ENCODE data around the gene CDR2.
"Not testable (repeated sequence)": the region's sequence is repeated elsewhere in the genome, so short reads cannot be mapped to it uniquely, and the experiment has no call there.

The CDR2 gene

DNA sequence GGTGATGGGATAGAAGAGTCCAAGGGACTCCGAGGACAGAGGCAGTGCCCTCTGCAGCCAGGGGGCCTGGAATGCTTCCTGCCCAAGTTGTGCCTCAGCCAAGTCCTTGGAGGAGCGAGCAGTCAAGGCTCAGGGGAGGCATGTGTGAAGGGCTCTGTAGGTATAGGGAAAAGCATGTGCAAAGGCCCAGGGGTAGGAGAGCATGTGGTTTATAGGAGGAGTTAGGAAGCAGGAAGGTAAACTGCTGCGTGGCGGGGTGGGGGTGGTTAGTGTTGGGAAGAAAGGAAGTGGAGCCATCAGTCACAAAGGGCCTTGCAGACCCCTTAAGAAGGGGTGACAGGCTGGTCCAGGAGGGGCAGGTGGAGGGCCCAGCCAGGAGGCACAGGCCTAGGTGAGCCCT lies 70.0 kb downstream of the CDR2 start:
- DNase-seq (ENCODE audit: low spot score), result no peak

DNA sequence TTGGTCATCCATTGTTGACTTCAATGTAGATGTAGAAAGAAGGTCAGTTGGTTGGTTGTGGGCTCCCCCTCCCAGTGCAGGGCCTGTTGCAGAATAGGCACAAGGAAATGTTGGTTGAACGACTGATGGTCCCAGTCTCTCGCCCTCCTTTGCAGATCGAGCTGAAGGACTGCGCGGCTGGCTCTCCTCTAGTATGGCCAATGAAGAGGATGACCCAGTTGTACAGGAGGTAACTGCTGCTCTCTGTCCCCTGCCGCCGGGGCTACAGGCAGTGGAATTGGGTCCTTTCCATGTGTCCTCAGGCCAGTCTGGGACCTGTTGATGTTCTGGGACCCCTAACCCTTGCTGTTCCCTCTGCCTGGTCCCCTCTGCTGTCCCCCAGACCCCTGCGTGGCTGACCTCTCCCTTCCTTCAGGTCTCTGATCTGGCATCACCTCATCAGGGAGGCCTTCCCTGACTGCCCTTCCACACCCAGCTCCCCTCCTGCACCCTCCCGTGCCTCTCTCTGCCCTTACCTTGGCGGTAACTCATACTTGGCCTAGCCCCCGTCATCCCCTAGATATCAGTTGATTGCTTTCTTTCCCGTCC lies 71.5 kb downstream of the CDR2 start:
- DNase-seq (ENCODE audit: low spot score), result no peak

DNA sequence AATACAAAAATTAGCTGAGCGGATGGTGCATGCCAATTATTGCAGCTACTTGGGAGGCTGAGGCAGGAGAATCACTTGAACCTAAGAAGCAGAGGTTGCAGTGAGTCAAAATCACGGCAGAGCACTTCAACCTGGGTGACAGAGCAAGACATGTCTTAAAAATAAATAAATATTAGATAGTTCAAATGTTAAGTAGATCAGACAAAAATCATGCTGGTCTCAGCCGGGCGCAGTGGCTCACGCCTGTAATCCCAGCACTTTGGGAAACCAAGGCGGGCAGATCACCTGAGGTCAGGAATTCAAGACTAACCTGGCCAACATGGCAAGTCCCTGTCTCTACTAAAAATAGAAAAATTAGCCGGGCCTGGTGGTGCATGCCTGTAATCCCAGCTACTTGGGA lies 73.0 kb downstream of the CDR2 start:
- DNase-seq (ENCODE audit: low spot score), result not testable (repeated sequence)

DNA sequence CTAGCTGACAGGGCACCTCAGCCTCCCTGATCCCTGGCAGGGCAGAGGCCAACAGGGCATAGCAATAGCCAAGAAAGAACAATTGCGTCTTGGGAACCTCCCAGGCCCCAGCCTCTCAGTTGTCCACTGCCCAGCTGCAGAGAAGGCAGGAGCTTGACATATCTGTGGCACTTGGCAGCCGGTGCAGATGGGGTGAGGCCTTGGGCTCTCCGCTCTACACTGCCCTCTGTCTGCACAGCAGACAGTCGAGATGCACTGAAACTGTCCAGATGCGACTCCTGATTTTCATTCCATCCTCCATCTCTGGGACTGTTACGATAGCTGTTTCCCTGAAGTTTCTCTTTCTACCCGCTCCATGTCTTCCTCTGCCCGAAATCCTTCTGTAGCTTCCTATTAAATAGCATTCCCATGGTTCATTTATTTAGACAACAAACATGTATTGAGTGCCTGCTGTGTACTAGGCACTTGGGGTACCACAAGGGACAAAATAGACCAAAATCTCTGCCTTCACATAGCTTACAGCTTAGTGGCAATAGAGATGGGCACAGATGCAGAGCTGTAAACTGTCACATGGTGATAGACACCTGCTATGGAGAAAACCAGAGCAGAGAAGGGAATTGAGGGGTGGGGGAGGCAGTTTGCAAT lies 73.9 kb downstream of the CDR2 start:
- DNase-seq (ENCODE audit: low spot score), result peak; percentile 84

DNA sequence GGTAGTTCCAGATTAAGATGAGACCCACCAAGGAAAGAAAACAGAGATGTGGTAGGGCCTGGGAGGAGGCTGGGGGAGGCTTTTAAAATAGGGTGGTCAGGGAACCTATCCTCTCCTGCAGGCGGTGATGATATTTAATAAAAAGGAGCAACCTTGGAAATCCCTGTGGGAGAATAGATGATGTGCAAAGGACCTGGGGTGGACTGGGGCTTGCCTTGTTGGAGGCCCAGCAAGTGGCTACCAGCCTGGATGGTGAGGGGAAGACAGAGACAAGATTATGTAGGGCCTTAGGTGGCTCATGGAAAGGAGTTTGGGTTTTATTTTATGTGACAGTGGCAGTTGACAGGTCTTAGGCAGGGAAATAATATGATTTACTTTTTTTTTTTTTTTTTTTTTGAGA lies 75.4 kb downstream of the CDR2 start:
- DNase-seq (ENCODE audit: low spot score), result no peak

DNA sequence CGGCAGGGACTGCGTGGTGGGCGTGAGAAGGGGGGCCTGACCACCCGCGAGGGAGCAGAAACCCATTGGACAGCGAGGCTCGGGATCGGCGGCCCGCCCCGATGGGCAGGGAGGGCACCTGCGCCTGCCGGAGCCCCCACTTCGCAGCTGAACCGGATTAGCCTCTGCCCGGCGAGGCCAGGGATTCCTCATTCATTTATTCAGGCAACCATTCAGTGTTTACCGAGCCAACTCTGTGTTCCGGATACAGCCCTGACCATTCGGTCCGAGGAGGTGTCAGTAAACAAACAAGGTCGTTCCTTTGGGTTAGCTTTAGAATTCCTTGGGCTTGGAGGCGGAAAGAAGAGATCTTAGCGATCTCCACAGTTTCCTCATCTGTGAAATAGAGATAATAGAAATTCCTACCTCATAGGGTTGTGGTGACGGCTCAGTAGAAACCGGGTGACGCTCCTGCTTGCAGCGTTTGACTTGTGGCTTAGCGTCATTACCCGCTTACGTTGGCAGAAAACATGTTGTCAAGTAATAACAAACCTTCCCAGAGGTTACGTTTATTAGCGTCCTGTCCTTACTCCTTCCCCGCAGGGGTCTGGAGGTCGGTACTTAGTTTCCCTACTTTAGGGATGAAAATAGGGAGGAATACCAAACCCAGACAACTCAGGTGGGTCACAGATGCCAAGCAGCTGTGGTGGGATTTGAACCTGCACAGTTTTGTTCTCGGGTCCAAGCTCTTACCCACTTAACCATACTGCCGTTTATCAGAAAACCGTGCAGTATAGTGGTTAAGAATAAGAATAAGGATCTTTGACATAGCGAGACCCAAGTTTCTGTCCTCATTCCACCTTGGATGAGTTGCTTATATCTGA lies 76.3 kb downstream of the CDR2 start:
- DNase-seq (ENCODE audit: low spot score), result peak; percentile 74

DNA sequence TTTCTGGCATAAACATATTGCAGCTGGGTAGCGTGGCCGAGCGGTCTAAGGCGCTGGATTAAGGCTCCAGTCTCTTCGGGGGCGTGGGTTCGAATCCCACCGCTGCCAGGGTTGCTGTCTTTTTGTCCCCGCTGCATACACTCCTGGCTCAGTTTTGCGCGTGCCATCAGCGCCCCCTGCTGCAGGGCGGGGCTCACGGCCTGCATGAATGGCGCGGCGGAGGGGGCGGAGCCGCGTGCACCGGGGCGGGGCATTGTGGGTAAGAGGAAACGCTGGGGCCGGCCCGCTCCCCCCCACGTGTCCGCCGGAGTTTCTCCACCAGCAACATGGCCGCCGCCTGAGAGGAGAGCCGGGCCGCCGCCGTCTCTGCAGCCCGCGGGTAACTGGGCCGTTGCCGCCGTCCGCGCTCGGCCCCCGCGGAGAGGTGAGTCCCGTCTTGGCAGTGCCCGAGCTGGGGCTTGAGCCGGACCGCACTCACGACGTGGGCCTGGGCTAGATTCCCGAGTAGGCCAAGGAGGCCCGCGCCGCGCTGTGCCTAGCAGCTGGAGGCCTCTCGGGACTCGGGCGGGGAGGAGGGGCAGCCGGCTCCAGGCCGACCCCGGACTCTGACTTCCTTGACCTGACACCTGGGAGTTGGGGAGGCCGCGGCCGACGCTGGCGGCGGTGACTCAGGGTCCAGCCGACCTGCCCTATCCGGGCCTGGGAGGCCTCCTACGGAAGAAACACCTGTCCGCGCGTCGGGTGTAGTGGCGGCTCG lies 77.1 kb downstream of the CDR2 start, which contains the start of gene POLR3E:
Gene POLR3E, plus strand, starts transcription at position 296 of the 757 bp plus-strand sequence. CDS start 5,560 bp downstream, outside the sequence.
- DNase-seq (ENCODE audit: low spot score), result peak; percentile 88

DNA sequence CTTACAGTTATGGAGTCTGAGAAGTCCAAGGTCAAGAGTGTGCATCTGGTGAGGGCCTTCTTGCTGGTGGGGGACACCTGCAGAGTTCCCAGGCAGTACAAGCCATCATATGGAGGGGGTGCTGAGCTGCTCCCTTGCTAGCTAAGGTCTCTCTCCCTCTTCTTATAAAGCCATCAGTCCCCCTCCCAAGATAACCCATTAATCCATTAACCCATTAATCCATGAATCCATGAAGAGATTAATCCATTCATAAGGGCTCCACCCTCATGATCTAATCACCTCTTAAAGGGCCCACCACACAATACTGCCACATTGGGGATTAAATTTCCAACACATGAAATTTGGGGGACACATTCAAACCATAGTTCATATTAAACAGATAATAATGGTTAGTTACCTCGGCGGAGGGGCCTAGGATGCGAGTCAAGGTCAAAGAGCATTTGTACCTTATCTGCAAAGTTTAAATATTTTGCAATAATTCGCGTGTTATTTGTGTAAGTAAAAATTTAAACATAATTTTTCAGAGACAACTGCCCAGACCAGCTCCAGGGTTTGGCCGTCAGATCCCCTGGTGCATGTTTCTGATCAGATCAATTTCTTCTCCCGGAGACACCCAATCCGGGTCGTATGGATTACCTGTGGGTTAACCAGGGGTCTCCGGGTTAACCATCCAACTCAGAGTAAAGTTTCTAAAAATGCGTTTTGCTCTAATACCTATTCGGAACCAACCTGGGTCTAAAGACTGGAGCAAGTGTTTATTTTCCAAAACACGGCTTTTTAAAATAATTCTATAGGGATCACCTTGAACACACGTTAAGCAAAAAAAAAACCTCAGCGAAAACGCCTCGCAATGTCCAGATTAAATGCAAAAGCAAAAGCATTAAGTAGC lies 78.0 kb downstream of the CDR2 start:
- peak; percentile 59 for DNase-seq (ENCODE audit: low spot score)

All from HuH-7 (cell line).